ACC112 (cell line): ENCODE data around the gene PMAIP1.
A peak's percentile ranks its signal among the peaks of the same experiment; 100 is the strongest.

Experiments used
- H2AFZ ChIP-seq: fragments of 200-600 bp; sonication (generic); one replicate; pipeline ENCODE4 v1.6.0; 2017; ENCODE audit warnings: antibody characterized with exemption, low read length; ENCODE audit not compliant: unreplicated experiment
- H3K27ac ChIP-seq: fragments of 200-600 bp; sonication (generic); 2 replicates; pipeline ENCODE4 v1.5.1; 2014; ENCODE audit warnings: low read depth, mild to moderate bottlenecking, antibody characterized with exemption, low read length, moderate library complexity
- H3K27me3 ChIP-seq: fragments of 200-600 bp; sonication (generic); 2 replicates; pipeline ENCODE4 v1.6.1; 2014; ENCODE audit warnings: mild to moderate bottlenecking, antibody characterized with exemption, low read length, moderate library complexity, mixed read lengths; ENCODE audit not compliant: insufficient read depth
- H3K36me3 ChIP-seq: fragments of 200-600 bp; sonication (generic); 2 replicates; pipeline ENCODE4 v1.6.1; 2016; ENCODE audit warnings: mild to moderate bottlenecking, antibody characterized with exemption, low read length, moderate library complexity, mixed read lengths; ENCODE audit not compliant: insufficient read depth
- H3K4me1 ChIP-seq: fragments of 200-600 bp; sonication (generic); one replicate; pipeline ENCODE4 v1.6.1; 2016; ENCODE audit warnings: low read length, mixed read lengths; ENCODE audit not compliant: insufficient read depth, unreplicated experiment, control insufficient read depth
- H3K4me3 ChIP-seq: fragments of 200-600 bp; sonication (generic); 2 replicates; pipeline ENCODE4 v1.5.1; 2014; ENCODE audit warnings: mild to moderate bottlenecking, low read depth, low read length
- H3K79me2 ChIP-seq: fragments of 200-600 bp; sonication (generic); one replicate; pipeline ENCODE4 v1.6.0; 2016; ENCODE audit warnings: low read length; ENCODE audit not compliant: control insufficient read depth, unreplicated experiment, insufficient read depth

The PMAIP1 gene

DNA sequence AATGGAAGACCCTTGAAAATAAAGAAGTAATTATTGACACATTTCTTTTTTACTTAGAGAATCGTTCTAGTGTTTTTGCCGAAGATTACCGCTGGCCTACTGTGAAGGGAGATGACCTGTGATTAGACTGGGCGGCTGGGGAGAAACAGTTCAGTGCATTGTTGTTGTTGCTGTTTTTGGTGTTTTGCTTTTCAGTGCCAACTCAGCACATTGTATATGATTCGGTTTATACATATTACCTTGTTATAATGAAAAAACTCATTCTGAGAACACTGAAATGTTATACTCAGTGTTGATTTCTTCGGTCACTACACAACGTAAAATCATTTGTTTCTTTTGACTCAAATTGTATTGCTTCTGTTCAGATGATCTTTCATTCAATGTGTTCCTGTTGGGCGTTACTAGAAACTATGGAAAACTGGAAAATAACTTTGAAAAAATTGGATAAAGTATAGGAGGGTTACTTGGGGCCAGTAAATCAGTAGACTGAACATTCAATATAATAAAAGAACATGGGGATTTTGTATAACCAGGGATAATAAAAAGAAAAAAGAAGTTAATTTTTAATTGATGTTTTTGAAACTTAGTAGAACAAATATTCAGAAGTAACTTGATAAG lies 3.3 kb downstream of the PMAIP1 start:
- Histone ChIP-seq H3K4me1 (peaks cover 45% of the 10 kb centered on the region), H2AFZ (no peak overlapping the region), H3K27ac (peak overlapping the region; percentile 94; the same call in 1 of the 2 replicates), H3K36me3 (peaks cover 25% of the 10 kb centered on the region), H3K27me3 (no peaks in the 10 kb centered on the region), H3K4me3 (peak overlapping the region; percentile 79), H3K79me2 (peaks cover 49% of the 10 kb centered on the region)

DNA sequence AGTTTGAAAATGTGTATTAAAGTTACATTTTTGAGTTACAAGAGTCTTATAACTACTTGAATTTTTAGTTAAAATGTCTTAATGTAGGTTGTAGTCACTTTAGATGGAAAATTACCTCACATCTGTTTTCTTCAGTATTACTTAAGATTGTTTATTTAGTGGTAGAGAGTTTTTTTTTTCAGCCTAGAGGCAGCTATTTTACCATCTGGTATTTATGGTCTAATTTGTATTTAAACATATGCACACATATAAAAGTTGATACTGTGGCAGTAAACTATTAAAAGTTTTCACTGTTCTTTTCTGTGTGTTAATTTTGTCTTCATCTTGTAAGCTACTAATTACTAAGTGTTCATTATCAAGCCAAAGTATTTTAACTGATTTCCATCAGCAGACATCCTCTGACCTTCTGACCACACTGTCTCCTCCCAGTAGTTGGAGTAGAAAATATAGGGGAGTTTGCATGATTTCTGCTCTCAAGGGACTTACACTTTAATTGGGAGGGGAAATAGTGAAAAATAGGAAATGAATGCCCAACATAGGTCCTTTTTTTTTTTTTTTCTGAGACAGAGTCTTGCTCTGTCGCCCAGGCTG lies 4.3 kb downstream of the PMAIP1 start:
- Histone ChIP-seq H3K4me1 (peaks cover 45% of the 10 kb centered on the region), H2AFZ (no peak overlapping the region), H3K79me2 (peaks cover 39% of the 10 kb centered on the region), H3K27me3 (no peaks in the 10 kb centered on the region), H3K4me3 (peak overlapping the region; percentile 79), H3K36me3 (peaks cover 25% of the 10 kb centered on the region), H3K27ac (peak overlapping the region; percentile 94)

DNA sequence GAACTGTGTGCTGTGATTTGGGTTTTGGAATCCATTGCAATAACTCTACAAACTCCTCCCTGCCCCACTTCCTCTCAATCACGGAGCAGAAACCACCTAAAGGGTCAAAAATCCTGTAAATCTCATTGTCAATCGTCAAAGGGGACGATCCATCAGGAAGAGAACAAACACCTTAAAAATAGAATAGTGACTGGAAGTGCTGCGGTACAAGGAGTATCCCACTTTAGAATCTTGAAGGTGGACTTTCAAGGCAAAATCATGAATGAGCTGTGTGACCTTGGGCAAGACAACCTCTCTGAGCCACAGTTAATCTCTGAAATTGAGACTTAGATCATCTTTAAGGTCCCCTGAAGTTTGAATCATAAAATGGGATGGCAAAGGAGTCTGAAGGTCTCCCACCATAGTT lies 5.9 kb downstream of the PMAIP1 start:
- Histone ChIP-seq H3K36me3 (peaks cover 21% of the 10 kb centered on the region), H2AFZ (no peak overlapping the region), H3K79me2 (peaks cover 28% of the 10 kb centered on the region), H3K4me1 (peaks cover 59% of the 10 kb centered on the region), H3K4me3 (no peak overlapping the region), H3K27me3 (no peaks in the 10 kb centered on the region), H3K27ac (peak overlapping the region; percentile 94)

- Histone ChIP-seq H3K27me3 (no peaks in the 10 kb centered on the region), H3K36me3 (peaks cover 21% of the 10 kb centered on the region), H3K4me1 (peaks cover 64% of the 10 kb centered on the region), H2AFZ (no peak overlapping the region), H3K4me3 (no peak overlapping the region), H3K27ac (no peak overlapping the region), H3K79me2 (peaks cover 22% of the 10 kb centered on the region)
These were observed 6.4 kb downstream of the PMAIP1 start for GRCh38 chr18:59906203-59906602.

- peaks cover 13% of the 10 kb centered on the region for H3K79me2 ChIP-seq
- no peak overlapping the region for H3K27ac ChIP-seq
- H3K4me1 ChIP-seq, result peaks cover 73% of the 10 kb centered on the region
- no peak overlapping the region for H2AFZ ChIP-seq
- H3K4me3 ChIP-seq, result no peak overlapping the region
- H3K36me3 ChIP-seq, result peaks cover 19% of the 10 kb centered on the region
- H3K27me3 ChIP-seq, result no peaks in the 10 kb centered on the region
These were observed 7.4 kb downstream of the PMAIP1 start for GRCh38 chr18:59907172-59907571.

- H2AFZ ChIP-seq, result no peak overlapping the region
- H3K4me3 ChIP-seq, result no peak overlapping the region
- peaks cover 70% of the 10 kb centered on the region for H3K4me1 ChIP-seq
- peaks cover 8% of the 10 kb centered on the region for H3K79me2 ChIP-seq
- H3K27ac ChIP-seq, result no peak overlapping the region
- no peaks in the 10 kb centered on the region for H3K27me3 ChIP-seq
- H3K36me3 ChIP-seq, result peaks cover 14% of the 10 kb centered on the region
These were observed 7.9 kb downstream of the PMAIP1 start for GRCh38 chr18:59907660-59908059.

GRCh38 chr18:59908799-59909198 lies 9.0 kb downstream of the PMAIP1 start:
- Histone ChIP-seq H3K27me3 (no peaks in the 10 kb centered on the region), H3K4me1 (peaks cover 62% of the 10 kb centered on the region), H3K27ac (peak overlapping the region; percentile 88), H3K79me2 (no peaks in the 10 kb centered on the region), H3K36me3 (peaks cover 5% of the 10 kb centered on the region; the same call in 1 of the 2 replicates), H3K4me3 (no peak overlapping the region), H2AFZ (peak overlapping the region; percentile 20)

DNA sequence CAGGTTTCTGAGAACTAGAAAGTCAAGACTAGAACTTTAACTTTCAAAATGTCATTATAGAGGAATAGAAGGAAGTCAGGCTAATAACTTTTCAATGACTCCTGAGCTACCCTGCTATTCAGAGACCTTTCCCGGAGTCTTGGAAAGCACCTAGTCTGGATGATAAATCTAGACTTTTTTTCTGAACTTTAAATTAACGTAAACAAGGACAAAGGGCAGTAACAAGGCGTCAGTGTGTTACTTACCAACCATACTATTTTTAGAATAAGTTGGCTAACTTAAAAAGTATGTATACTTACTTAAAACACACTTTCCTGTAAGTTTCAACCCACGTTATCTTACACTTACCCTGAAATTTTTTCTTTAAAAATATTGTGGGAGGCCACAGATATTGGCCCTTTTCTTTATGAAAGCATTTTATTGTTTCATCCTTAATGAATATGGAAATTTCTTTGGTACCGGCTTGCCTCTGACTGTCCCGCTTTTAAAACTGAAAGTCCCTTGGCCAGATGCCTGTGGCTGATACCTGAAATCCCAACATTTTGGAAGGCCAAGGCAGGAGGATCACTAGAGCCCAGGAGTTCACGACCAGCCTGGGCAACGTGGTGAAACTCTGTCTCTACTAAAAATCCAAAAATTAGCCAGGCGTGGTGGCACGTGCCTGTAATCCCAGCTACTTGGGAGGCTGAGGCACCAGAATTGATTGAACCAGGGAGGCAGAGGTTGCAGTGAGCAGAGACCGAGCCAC lies 9.7 kb downstream of the PMAIP1 start:
- Histone ChIP-seq H2AFZ (peak overlapping the region; percentile 64), H3K4me3 (peak overlapping the region; percentile 26; the same call in 1 of the 2 replicates), H3K27me3 (no peaks in the 10 kb centered on the region), H3K27ac (peak overlapping the region; percentile 88), H3K79me2 (no peaks in the 10 kb centered on the region), H3K36me3 (no peaks in the 10 kb centered on the region; the same call in 1 of the 2 replicates), H3K4me1 (peaks cover 57% of the 10 kb centered on the region)

DNA sequence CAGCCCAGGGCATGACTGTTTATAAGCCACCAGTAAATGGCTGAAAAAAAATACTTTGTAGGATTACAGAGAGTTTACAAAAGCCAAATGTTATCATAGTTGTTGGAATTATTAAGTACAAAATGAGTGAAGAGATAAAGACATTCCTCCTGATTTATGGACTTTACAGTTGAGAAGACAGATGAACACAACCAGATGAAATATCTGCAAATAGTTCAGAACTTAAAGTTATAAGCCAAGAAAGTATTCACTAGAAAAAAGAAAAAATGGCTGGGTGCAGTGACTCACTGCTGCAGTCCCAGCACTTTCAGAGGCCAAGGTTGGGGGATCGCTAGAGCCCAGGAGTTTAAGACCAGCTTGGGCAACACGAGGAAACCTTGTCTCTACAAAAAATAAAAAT lies 11.2 kb downstream of the PMAIP1 start:
- Histone ChIP-seq H3K79me2 (no peaks in the 10 kb centered on the region), H3K36me3 (no peaks in the 10 kb centered on the region; the same call in 1 of the 2 replicates), H3K27me3 (no peaks in the 10 kb centered on the region), H2AFZ (peak overlapping the region; percentile 49), H3K4me1 (peaks cover 50% of the 10 kb centered on the region), H3K27ac (peak overlapping the region; percentile 77), H3K4me3 (no peak overlapping the region)

GRCh38 chr18:59911600-59911999 lies 11.8 kb downstream of the PMAIP1 start:
- H3K4me3 ChIP-seq, result no peak overlapping the region
- no peaks in the 10 kb centered on the region for H3K79me2 ChIP-seq
- H3K27me3 ChIP-seq, result no peaks in the 10 kb centered on the region
- peaks cover 47% of the 10 kb centered on the region for H3K4me1 ChIP-seq
- no peak overlapping the region for H2AFZ ChIP-seq
- H3K36me3 ChIP-seq, result no peaks in the 10 kb centered on the region; the same call in 1 of the 2 replicates
- H3K27ac ChIP-seq, result peak overlapping the region; percentile 77
